RWPE2 (cell line): Measurements from ENCODE around the gene SNX9.
"Not testable (repeated sequence)": the region's sequence is repeated elsewhere in the genome, so short reads cannot be mapped to it uniquely, and the experiment has no call there.

Source experiments
- ATAC-seq: fragments of 200-7000 bp; cut with Tn5 transposase; 3 replicates; pipeline ENCODE4 v1.9.1; 2021; ENCODE audit warnings: low read depth
- DNase-seq: peaks from one replicate; pipeline ENCODE4 v3.0.0-alpha.2; 2020; ENCODE audit warnings: low spot score
- H3K27ac ChIP-seq: fragments of 450-650 bp; 2 replicates; pipeline ENCODE4 v1.5.1; 2017; ENCODE audit warnings: mild to moderate bottlenecking; ENCODE audit not compliant: poor library complexity, severe bottlenecking
- H3K27me3 ChIP-seq: fragments of 250-450 bp; sonication (Bioruptor Pico); 2 replicates; pipeline ENCODE4 v1.5.1; 2021; ENCODE audit warnings: mild to moderate bottlenecking, moderate library complexity; ENCODE audit not compliant: insufficient read depth, poor library complexity, severe bottlenecking
- H3K36me3 ChIP-seq: fragments of 250-450 bp; sonication (Bioruptor Pico); 2 replicates; pipeline ENCODE4 v1.5.1; 2020; ENCODE audit warnings: low read depth, mild to moderate bottlenecking, moderate library complexity
- H3K4me1 ChIP-seq: fragments of 250-450 bp; sonication (Bioruptor Pico); 2 replicates; pipeline ENCODE4 v1.5.1; 2021; ENCODE audit warnings: mild to moderate bottlenecking, moderate library complexity; ENCODE audit not compliant: insufficient read depth, poor library complexity, severe bottlenecking
- H3K4me3 ChIP-seq: fragments of 250-450 bp; sonication (Bioruptor Pico); 2 replicates; pipeline ENCODE4 v1.5.1; 2021; ENCODE audit warnings: mild to moderate bottlenecking, moderate library complexity; ENCODE audit not compliant: severe bottlenecking
- H3K9me3 ChIP-seq: fragments of 250-450 bp; sonication (Bioruptor Pico); 2 replicates; pipeline ENCODE4 v1.5.1; 2021; ENCODE audit warnings: mild to moderate bottlenecking, moderate library complexity; ENCODE audit not compliant: severe bottlenecking
- CTCF ChIP-seq: fragments of 450-650 bp; IDR thresholded peaks from one replicate; pipeline ENCODE4 v1.5.1; 2017; ENCODE audit warnings: mild to moderate bottlenecking, moderate library complexity; ENCODE audit not compliant: poor library complexity, severe bottlenecking

SNX9 gene

GRCh38 chr6:157855325-157855724, 32.3 kb downstream of the SNX9 start:
- Histone ChIP-seq H3K4me1 (no peaks in the 10 kb centered on the region), H3K9me3 (peaks cover 3% of the 10 kb centered on the region), H3K36me3 (no peaks in the 10 kb centered on the region), H3K27me3 (no peaks in the 10 kb centered on the region), H3K4me3 (no peak overlapping the region), H3K27ac (no peak overlapping the region)
- ATAC-seq (no peak), DNase-seq (no peak)
- no peak for TF ChIP-seq CTCF

- DNase-seq, H3K27me3 ChIP-seq, H3K9me3 ChIP-seq, H3K4me1 ChIP-seq, H3K27ac ChIP-seq, H3K4me3 ChIP-seq, H3K36me3 ChIP-seq, ATAC-seq: not testable (repeated sequence)
These were observed 32.8 kb downstream of the SNX9 start for GRCh38 chr6:157855804-157856203.

- not testable (repeated sequence) for H3K27me3 ChIP-seq, H3K9me3 ChIP-seq, H3K27ac ChIP-seq, H3K36me3 ChIP-seq, H3K4me3 ChIP-seq, DNase-seq, ATAC-seq
- H3K4me1 ChIP-seq: peaks cover 17% of the 10 kb centered on the region
These were observed 35.6 kb downstream of the SNX9 start for GRCh38 chr6:157858664-157859063.

GRCh38 chr6:157859775-157860504, 36.9 kb downstream of the SNX9 start:
- DNase-seq: no peak
- Histone ChIP-seq H3K36me3 (no peaks in the 10 kb centered on the region), H3K4me3 (no peak overlapping the region), H3K4me1 (peaks cover 17% of the 10 kb centered on the region), H3K9me3 (no peaks in the 10 kb centered on the region), H3K27ac (no peak overlapping the region), H3K27me3 (no peaks in the 10 kb centered on the region)
- ATAC-seq: no peak
- TF ChIP-seq CTCF: no peak

GRCh38 chr6:157860505-157860991, 37.5 kb downstream of the SNX9 start:
- no peaks in the 10 kb centered on the region for H3K27me3 ChIP-seq
- H3K4me1 ChIP-seq: peaks cover 17% of the 10 kb centered on the region
- H3K9me3 ChIP-seq: no peaks in the 10 kb centered on the region
- DNase-seq (no peak), ATAC-seq (no peak)
- H3K27ac ChIP-seq: no peak overlapping the region
- H3K36me3 ChIP-seq: no peaks in the 10 kb centered on the region
- H3K4me3 ChIP-seq: no peak overlapping the region
- no peak for TF ChIP-seq CTCF

GRCh38 chr6:157861184-157861583, 38.1 kb downstream of the SNX9 start:
- H3K4me3 ChIP-seq: no peak overlapping the region
- H3K27me3 ChIP-seq: no peaks in the 10 kb centered on the region
- DNase-seq (no peak), ATAC-seq (no peak)
- H3K36me3 ChIP-seq: no peaks in the 10 kb centered on the region
- no peaks in the 10 kb centered on the region for H3K9me3 ChIP-seq
- H3K27ac ChIP-seq: no peak overlapping the region
- no peak for TF ChIP-seq CTCF
- H3K4me1 ChIP-seq: peaks cover 17% of the 10 kb centered on the region
